KG1 (cell line): Measurements from ENCODE around the gene SIRT5.

Experiments used
- DNase-seq: peaks from one replicate; lab custom pipeline; 2025; lab: John Stamatoyannopoulos, UW

Gene SIRT5

DNA sequence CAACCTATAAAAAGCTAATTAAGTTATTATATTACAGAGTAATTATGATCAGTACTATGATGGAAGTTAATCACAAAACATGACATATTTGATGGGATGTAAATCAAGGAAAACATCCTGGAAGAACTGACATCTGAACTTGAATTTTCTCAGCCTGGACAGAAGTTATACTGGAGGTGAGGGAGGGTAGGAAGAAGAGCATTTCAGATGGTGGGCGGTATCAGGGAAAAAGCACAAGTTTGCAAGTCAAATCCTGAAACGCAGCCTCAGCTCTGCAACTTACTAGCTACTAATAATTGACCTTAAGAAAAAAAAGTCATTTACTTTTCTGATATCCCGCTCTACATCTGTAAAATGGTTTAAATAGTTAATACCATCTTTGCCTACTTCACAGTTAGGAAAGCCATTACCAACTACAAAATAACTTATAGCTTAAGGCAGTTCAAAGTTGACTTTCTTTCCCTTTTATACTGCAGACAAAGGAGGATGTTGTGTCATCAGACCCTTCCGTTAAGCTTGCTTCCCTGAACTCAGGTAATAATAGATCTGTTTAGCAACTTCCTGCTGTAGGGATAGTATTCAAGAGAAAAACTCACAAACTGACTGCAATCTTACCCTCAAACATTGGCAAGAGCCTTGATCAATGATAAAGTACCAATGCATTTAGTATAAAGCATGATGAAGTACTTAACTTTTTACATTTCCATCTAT is 61.7 kb downstream of the SIRT5 start:
- no peak for DNase-seq

DNA sequence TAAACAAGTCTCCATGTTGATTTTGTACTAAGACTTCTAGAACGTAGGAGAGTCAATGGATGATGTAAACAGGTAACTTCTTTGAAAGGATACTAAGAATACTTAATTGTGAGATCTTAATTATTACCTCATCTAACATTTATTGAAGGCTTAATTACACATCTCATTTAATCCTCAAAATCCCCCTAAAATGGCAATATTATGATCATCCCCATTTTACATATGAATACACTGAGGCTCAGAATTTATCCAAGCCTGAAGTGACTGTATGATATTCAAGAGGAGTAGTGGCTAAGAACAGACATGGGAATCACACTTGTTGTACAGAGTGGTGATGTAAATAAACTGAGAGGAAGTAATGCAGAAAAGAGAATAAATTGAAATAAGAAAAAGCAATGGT is 63.6 kb downstream of the SIRT5 start:
- DNase-seq, result no peak

DNA sequence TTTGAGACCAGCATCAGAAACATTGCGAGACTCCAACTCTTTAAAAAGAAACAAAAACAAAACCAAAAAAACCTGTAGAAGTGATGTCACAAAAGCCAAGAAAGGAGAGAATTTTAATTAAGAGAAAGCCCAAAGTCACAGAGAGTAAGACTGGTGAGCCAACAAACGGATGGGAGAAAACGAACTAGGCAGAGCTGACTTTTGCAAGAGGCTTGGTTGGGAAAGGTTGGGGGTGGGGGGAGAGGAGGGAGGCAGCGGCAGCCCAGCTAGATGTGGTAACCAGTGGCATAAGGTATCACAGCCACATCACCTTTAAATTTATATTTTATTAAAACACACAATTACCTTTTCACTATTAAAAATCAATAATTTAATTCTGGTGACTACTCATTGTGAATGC is 64.2 kb downstream of the SIRT5 start:
- no peak for DNase-seq

DNA sequence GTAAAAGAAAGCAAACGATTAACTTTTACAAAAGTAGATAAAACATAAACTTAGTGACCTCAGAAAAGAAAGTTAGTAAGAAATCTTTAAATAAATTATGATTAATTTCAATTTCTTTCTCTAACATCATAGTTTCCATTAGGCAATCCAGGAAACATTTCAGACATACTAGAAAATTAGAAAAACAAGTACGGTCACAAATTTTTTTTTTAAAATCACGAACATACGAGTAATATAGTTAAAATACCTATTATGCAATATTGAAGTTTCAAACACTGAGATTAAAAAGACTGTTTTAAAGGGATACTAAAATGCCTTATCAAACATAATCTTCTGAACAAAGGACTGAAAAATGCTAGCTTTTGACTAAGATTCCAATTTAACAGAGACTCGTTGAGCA is 66.9 kb downstream of the SIRT5 start:
- DNase-seq, result no peak

DNA sequence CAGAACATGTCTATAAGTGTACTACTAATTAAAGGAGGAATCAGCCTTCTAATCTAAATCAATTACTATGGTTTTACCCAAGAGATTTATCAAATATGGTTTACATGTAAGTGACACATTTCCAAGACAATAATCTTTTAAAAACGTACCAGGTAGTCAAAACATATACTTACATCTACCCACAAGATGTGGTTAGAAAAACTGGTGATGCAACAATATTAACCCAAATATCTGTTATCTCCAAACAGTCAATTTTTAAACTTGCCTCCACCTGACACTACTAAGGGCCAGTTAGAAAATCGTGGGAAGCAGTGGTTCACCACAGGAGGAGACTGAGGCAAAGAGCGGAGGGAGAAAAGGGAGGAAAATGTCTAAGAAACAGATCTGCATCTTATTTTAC is 68.7 kb downstream of the SIRT5 start:
- DNase-seq, result no peak

DNA sequence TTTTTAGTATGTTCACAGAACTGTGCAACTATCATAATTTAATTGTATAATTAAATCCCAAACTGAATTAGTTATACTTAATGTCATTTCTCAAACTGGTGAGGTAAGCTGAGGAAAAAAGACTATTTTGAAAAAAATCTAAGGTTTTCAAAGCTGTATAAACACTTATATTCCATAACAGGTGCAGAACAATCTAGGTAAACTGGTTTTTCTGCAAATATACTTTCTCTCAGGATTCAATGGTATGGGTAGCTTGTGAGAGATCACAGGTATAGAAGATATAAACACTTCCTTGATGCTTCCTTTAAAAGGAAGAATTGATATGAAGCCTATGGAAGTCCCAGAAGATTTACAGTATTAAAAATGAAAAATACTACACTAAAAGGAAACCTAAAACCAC is 74.4 kb downstream of the SIRT5 start:
- no peak for DNase-seq

DNA sequence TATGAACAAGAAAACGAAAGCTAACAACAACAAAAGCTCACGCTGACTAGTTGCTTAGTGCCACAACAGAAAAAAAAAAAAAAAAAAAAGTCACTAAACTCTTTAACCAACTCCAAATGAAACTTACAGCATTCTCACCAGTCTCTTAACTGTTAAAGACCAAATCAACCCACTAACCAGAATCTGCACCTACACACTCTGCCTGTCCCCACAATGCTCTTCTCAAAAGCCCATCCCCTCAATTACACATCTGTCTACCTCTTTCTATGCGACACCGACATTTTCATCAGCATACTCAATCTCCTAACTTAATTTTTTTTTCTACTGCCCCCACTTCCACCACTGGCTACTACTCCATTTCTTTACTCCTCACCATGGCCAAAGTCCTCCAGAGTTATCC is 75.0 kb downstream of the SIRT5 start:
- DNase-seq, result no peak

DNA sequence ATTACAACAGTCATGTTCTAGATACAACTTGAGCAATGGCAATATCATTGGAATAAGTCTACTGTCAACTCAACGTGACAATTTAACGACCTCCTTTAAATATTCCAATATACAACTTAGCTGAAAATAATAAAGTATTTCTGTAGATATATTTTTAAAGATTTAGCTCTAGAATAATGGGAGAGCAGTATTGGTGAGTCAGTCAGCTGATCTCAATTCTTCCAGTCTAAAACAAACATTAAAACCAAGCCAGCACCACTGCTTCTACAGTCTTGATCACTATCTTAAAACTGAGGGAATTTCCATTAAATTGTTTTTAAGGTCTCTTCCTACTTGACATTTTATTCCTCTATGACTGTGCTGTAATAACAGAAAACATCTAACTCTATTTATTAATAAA is 78.9 kb downstream of the SIRT5 start:
- DNase-seq, result no peak

DNA sequence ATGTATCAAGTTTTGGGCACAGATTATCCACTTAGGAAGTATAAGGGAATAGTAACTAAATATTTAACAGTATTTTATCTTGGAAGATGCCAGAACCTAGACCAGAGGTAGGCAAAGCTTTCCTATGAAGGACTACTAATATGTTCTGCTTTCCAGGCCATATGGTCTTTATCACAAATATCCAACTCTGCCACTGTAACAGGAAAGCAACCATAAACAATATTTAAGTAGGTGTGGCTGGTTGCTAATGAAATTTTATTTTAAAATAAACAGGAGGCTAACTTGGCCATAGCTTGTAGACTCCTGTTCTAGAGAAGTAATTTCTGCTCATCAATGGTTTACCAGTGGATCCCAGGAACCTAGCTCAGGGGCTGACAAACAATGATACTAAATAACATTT is 80.1 kb downstream of the SIRT5 start:
- DNase-seq, result no peak

DNA sequence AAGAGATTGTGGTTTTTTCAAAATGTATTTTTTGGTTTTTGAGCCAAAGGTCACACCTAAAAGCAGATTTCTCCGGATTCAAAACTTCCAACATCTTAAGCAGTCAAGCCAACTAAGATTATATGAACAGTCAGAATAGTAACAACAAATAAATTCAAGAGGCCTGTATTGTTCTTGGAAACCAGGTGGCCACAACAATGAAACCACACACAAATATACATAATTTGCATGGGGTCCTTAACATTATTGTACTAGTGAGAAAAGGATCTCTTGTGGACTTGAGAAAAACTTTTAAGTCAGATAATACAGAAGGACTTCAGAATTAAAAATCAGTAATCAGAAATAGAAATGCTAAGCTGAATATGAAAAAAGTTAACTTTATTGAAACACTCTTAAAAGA is 81.3 kb downstream of the SIRT5 start:
- DNase-seq, result no peak

DNA sequence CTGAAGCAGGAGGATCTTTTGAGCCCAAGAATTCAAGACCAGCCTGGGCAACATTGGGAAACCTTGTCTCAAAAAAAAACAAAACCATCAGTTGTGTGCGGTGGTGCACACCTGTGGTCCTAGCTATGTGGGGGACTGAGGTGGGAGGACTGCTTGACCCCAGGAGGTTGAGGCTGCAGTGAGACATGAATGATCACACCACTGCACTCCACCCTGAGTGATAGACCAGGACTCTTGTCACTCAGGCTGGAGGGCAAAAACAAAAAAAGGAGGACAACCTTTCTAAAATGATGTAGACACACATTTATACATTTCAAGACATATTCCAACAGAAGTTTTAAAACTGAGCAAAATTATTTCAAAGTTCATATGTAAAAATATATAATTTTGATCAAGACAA is 85.9 kb downstream of the SIRT5 start:
- DNase-seq, result no peak

DNA sequence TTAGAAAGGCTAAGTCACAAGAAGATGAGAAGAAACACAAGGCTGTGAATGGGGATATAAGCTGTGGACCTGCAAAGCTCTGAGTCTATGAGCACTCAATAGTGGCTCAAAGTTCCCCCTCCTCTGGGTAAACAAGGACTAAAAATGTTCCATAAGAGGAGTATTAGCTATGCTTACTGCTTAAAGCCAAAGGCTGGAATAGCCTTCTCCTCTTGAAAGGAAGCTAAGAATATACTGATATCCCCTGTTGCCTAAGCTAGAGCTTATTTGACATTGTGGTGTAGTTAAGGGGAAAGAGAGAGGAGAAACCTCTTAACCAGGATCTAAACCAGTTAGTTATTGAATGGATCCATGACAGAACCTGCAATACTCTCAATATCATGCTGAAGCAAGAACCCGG is 86.5 kb downstream of the SIRT5 start:
- no peak for DNase-seq

DNA sequence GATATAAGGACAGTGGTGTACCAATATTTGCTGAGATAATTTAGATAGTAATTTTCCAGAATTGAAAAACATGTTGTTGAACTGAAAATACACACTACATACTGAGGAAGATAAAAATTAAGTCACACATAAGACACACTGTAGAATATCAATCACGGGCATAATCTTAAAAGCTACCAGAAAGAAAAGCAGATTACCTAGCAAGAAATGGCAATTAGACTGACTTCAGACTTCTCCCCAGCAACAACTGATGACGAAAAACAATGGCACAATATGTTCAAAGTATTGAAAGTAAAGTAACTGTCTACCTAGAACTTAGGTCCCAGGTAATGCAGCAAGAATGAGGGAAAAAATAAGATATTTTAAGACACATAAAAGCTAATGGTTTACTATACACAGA is 87.2 kb downstream of the SIRT5 start:
- no peak for DNase-seq

DNA sequence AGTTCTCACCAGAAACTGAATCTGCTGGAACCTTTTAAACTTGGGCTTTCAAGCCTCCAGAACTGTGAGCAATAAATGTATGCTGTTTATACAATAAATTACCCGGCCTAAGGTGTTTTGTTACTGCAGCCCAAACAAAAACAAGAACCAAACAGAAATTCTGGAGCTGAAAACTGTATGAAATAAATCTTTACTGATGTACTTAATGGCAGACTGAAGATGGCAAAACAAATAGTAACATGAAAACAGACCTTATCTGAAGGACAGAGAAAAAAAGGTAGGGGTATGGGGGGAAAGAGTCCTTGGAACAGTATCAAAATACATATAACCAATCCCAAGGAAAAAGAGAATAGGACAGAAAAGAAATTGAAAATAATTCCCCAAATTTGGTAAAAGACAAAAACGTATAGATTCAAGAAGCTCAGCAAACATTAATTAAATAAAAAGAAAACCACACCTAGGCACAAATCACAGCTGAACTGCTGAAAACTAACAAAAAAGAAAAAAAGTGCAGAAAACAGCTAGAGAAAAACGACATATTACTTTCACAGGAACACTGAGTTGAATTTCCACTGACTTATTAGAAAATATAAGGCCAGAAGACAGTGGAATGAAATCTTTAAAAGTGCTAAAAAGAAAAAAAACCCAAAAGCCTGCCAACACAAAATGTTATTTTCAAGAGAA is 88.4 kb downstream of the SIRT5 start:
- DNase-seq, result no peak

DNA sequence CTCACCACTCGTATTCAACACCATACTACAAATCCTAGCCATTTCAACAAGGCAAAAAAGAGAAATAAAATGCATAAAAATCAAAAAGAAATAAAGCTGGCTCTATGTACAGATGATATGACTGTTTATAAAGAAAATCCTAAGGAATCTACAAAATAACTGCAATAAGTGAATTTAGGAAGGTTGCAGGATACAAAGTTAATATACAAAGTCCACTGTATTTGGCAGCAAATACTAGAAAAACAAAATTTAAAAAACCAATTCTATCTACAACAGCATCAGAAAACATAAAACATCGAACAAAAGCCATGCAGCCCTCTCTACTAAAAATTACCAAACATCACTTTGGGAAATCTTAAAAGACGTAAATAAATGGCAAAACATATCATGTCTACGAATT is 89.6 kb downstream of the SIRT5 start:
- DNase-seq, result no peak
